ENCODE results near the gene VPS33B.

Gene VPS33B

DNA sequence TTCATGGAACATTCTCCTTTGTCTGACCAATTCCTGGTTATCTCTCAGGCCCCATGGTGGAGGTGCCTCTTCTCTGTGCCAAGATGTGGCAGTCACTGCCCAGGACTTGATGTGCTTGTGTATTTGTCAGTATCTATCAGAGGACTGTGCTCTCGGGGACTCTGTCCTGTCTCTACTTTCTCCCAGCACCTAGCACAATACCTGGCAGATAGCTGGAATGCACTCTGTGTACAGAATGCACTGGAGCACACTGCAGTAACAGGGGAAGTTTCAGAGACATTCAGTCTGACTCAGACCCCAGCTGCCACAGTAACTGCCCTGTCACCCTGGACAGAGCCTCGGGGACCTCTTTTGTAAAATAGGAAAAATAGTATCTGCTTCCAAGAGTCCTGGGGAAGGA, 43.1 kb upstream of the VPS33B start:
- TF ChIP-seq, protein P1, sequence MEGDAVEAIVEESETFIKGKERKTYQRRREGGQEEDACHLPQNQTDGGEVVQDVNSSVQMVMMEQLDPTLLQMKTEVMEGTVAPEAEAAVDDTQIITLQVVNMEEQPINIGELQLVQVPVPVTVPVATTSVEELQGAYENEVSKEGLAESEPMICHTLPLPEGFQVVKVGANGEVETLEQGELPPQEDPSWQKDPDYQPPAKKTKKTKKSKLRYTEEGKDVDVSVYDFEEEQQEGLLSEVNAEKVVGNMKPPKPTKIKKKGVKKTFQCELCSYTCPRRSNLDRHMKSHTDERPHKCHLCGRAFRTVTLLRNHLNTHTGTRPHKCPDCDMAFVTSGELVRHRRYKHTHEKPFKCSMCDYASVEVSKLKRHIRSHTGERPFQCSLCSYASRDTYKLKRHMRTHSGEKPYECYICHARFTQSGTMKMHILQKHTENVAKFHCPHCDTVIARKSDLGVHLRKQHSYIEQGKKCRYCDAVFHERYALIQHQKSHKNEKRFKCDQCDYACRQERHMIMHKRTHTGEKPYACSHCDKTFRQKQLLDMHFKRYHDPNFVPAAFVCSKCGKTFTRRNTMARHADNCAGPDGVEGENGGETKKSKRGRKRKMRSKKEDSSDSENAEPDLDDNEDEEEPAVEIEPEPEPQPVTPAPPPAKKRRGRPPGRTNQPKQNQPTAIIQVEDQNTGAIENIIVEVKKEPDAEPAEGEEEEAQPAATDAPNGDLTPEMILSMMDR (IDR thresholded peaks at IDR 0.05; ENCODE audit: low read depth, low read length, missing control alignments), result no peak
- no peak for DNase-seq (ENCODE audit: low read depth)
- in situ Hi-C loops (cut with HindIII; ENCODE audit: low sequenced_read_pairs), result no loop called here
- no peak overlapping the region for H3K4me3 ChIP-seq (ENCODE audit: low read depth, low read length)

DNA sequence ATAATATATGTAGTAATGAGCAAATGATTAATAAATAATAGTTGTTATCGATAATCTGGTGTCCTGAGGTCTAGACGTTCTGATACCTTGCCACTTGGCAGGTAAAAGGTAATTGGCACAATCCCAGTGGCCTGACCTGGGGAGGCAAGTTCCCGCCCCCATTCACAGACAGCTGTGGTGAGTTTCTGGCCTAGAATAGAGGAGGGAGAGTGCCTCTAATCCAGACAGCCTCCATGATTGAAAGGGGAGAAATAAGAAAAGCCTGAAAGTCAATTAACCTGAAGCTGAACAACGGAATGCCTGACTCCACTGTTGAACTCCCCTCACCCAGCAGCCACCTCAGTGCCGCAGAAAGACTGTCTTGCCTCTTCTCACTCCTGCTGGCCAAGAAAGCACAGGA, 39.6 kb upstream of the VPS33B start:
- TF ChIP-seq, protein P1 (IDR thresholded peaks at IDR 0.05; ENCODE audit: low read depth, low read length, missing control alignments), result no peak
- no peak overlapping the region for H3K4me3 ChIP-seq (ENCODE audit: low read depth, low read length)
- in situ Hi-C loops (cut with HindIII; ENCODE audit: low sequenced_read_pairs), result no loop called here
- DNase-seq (ENCODE audit: low read depth), result no peak

DNA sequence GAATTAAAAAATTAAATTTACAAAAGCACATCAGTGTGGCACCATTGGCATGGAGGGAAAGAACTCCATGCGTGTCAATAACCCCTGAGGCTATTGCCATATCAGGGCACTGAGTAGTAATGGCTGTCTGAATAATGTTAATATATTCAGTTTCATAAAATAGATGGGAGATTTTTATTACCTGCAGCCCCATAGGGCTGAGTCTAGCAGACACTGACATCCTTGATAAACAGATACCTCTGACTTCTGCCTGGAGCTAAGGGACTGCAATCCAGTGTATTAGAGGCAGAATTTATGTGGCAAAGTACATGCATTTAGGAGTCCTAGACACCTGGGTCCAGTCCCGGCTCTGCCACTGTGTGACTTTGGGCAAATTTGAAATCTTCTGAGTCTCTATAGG, 38.8 kb upstream of the VPS33B start:
- H3K4me3 ChIP-seq (ENCODE audit: low read depth, low read length), result no peak overlapping the region
- no peak for DNase-seq (ENCODE audit: low read depth)
- in situ Hi-C loops (cut with HindIII; ENCODE audit: low sequenced_read_pairs), result no loop called here
- TF ChIP-seq, protein P1 (IDR thresholded peaks at IDR 0.05; ENCODE audit: low read depth, low read length, missing control alignments), result no peak

DNA sequence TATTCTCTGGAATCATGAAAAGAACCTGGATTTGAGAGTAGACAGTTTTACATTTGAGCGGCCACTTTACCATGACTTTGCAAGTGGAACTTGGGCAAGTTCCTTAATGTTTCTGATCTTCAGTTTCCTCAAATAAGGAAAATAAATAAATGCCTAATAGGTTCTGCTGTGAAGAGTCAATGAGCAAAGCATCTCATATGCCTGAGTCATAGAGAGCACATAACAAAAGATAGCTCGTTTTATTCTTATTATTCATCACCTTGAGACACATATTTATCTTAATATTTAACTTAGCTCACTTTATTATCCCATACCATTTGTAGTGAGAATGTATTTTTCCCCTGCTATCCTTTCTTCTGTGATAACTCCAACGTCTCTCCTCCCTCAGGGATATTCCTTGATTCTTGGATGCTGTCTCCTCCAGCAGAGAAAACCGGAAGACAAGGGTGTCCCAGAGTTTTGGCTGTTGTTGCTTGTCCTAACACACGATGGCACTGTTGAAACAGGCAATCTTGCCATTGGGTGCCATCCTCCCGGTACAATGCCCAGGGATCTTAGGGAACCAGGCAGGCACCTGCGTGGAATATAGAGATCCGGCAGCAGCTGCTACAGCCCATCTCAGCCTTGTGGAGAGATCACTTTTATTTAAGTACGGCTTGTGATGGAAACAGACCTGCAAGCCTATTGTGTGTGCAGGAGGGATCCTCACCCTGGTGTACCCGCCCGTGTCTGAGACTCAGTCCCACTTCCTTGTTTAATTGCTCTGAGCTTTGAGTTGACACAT, 33.3 kb upstream of the VPS33B start:
- peak; percentile 16 for DNase-seq (ENCODE audit: low read depth)
- in situ Hi-C loops (cut with HindIII; ENCODE audit: low sequenced_read_pairs), result no loop called here
- no peak overlapping the region for H3K4me3 ChIP-seq (ENCODE audit: low read depth, low read length)
- TF ChIP-seq, protein P1 (IDR thresholded peaks at IDR 0.05; ENCODE audit: low read depth, low read length, missing control alignments), result peak; percentile 71

DNA sequence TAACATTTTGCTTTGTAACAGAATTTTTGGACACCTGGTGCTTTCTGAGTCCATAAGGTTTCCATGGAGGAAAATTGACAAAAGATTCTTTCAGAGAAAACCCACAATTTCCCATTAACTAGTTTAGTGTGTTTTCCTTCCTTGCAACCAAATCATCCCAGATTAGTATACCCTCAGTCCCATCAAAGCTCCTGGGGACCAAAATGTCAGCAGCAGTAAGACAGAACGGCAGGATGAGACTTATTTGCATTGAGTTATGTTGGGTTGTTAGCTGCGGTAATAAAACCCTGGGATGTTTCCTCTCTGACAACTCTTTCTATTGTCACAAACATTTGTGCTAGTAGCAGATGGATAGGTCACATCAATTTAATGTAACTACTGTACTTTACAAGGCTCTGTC, 32.4 kb upstream of the VPS33B start:
- no peak overlapping the region for H3K4me3 ChIP-seq (ENCODE audit: low read depth, low read length)
- TF ChIP-seq, protein P1 (IDR thresholded peaks at IDR 0.05; ENCODE audit: low read depth, low read length, missing control alignments), result no peak
- in situ Hi-C loops (cut with HindIII; ENCODE audit: low sequenced_read_pairs), result no loop called here
- no peak for DNase-seq (ENCODE audit: low read depth)

DNA sequence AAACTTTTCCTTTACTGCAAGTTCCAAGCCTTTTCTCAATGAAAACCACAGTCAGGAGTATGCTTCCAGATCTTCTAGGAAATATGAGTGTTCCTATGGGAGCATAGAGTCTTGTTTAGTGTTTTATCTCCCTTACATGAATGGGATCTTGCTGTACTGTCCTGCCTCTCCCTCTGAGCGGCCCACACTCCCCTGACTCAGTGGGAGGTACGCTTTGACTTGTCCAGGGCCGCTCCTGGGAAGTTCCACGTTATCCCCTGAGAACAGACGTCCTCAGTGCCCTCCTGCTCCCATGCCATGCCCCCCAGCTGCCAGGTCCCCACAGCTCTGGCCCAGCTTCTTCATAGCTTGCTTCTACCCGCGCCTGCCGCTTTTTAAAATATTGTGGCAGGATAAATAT, 28.9 kb upstream of the VPS33B start:
- DNase-seq (ENCODE audit: low read depth), result no peak
- in situ Hi-C loops (cut with HindIII; ENCODE audit: low sequenced_read_pairs), result no loop called here
- TF ChIP-seq, protein P1 (IDR thresholded peaks at IDR 0.05; ENCODE audit: low read depth, low read length, missing control alignments), result no peak
- no peak overlapping the region for H3K4me3 ChIP-seq (ENCODE audit: low read depth, low read length)
